OCI-LY1 (cell line): Measurements from ENCODE around the gene SH3BGR.

Experiments
- H2AFZ ChIP-seq: fragments of 200-600 bp; sonication (generic), shearing (Covaris generic); 2 replicates; pipeline ENCODE4 v1.6.0; 2014; ENCODE audit warnings: antibody characterized with exemption, mild to moderate bottlenecking, low read length
- H3F3A ChIP-seq: fragments of 200-600 bp; sonication (generic), shearing (Covaris generic); 2 replicates; pipeline ENCODE4 v1.6.0; 2014; ENCODE audit warnings: mild to moderate bottlenecking, antibody characterized with exemption, low read length, moderate library complexity; ENCODE audit not compliant: insufficient read depth
- H3K27ac ChIP-seq: fragments of 200-600 bp; sonication (generic); 2 replicates; pipeline ENCODE4 v1.5.1; 2014; ENCODE audit warnings: low read length, mixed run types, mild to moderate bottlenecking, low read depth; ENCODE audit not compliant: poor library complexity, severe bottlenecking
- H3K27me3 ChIP-seq: fragments of 200-600 bp; sonication (generic); 2 replicates; pipeline ENCODE4 v1.6.0; 2014; ENCODE audit warnings: antibody characterized with exemption, mild to moderate bottlenecking, low read length, moderate library complexity; ENCODE audit not compliant: insufficient read depth
- H3K36me3 ChIP-seq: fragments of 200-600 bp; sonication (generic); 2 replicates; pipeline ENCODE4 v1.6.1; 2014; ENCODE audit warnings: mild to moderate bottlenecking, antibody characterized with exemption, low read length, moderate library complexity, mixed read lengths; ENCODE audit not compliant: insufficient read depth
- H3K4me1 ChIP-seq: fragments of 200-600 bp; sonication (generic); 2 replicates; pipeline ENCODE4 v1.5.1; 2014; ENCODE audit warnings: mild to moderate bottlenecking, low read length, moderate library complexity; ENCODE audit not compliant: insufficient read depth, severe bottlenecking
- H3K4me2 ChIP-seq: fragments of 200-600 bp; sonication (generic), shearing (Covaris generic); 2 replicates; pipeline ENCODE4 v1.6.1; 2014; ENCODE audit warnings: low read length
- H3K4me3 ChIP-seq: fragments of 200-600 bp; sonication (generic); 2 replicates; pipeline ENCODE4 v1.5.1; 2014; ENCODE audit warnings: low read length, low read depth, mild to moderate bottlenecking, mixed read lengths; ENCODE audit not compliant: poor library complexity, severe bottlenecking
- H3K79me2 ChIP-seq: fragments of 200-600 bp; shearing (Covaris generic); 2 replicates; pipeline ENCODE4 v1.6.1; 2016; ENCODE audit warnings: mixed run types, low read length, mixed read lengths; ENCODE audit not compliant: insufficient read depth
- H3K9ac ChIP-seq: fragments of 200-600 bp; sonication (generic), shearing (Covaris generic); 2 replicates; pipeline ENCODE4 v1.6.1; 2014; ENCODE audit warnings: mild to moderate bottlenecking, low read length, mixed read lengths
- H3K9me2 ChIP-seq: fragments of 200-600 bp; sonication (generic), shearing (Covaris generic); 2 replicates; pipeline ENCODE4 v1.6.1; 2014; ENCODE audit warnings: low read depth, mild to moderate bottlenecking, low read length, mixed read lengths
- H3K9me3 ChIP-seq: fragments of 200-600 bp; shearing (Covaris generic); 2 replicates; pipeline ENCODE4 v1.6.1; 2014; ENCODE audit warnings: low read length, mixed read lengths
- H4K20me1 ChIP-seq: fragments of 200-600 bp; sonication (generic), shearing (Covaris generic); 2 replicates; pipeline ENCODE4 v1.6.0; 2016; ENCODE audit warnings: mild to moderate bottlenecking, low read length; ENCODE audit not compliant: insufficient read depth
- CTCF ChIP-seq: fragments of 200-600 bp; sonication (generic), shearing (Covaris generic); IDR thresholded peaks from 2 replicates; pipeline ENCODE4 v1.5.1; 2017; ENCODE audit warnings: mild to moderate bottlenecking, antibody characterized with exemption, low read length, moderate library complexity, mixed read lengths
- EZH2 ChIP-seq: fragments of 200-600 bp; sonication (generic), shearing (Covaris generic); IDR thresholded peaks from 2 replicates; pipeline ENCODE4 v1.8.0; 2017; ENCODE audit warnings: borderline replicate concordance, mixed run types, mild to moderate bottlenecking, antibody characterized with exemption, low read length, moderate library complexity, mixed read lengths

The SH3BGR gene

GRCh38 chr21:39466584-39466983 is 14.8 kb downstream of the SH3BGR start:
- no peak overlapping the region for H3K9ac ChIP-seq

GRCh38 chr21:39467746-39468145 is 16.0 kb downstream of the SH3BGR start:
- H2AFZ ChIP-seq: no peak overlapping the region
- H3K36me3 ChIP-seq: no peaks in the 10 kb centered on the region
- no peaks in the 10 kb centered on the region for H3F3A ChIP-seq
- H3K9me3 ChIP-seq: no peaks in the 10 kb centered on the region
- H3K27me3 ChIP-seq: no peaks in the 10 kb centered on the region
- H3K79me2 ChIP-seq: no peaks in the 10 kb centered on the region
- TF ChIP-seq EZH2: no peak
- TF ChIP-seq CTCF: no peak
- H3K4me1 ChIP-seq: no peaks in the 10 kb centered on the region
- no peak overlapping the region for H3K4me2 ChIP-seq
- H3K27ac ChIP-seq: no peak overlapping the region
- H3K9ac ChIP-seq: no peak overlapping the region
- no peak overlapping the region for H3K4me3 ChIP-seq
- H4K20me1 ChIP-seq: no peaks in the 10 kb centered on the region
- H3K9me2 ChIP-seq: no peaks in the 10 kb centered on the region

More at GRCh38 chr21:39466584-39466983, 14.8 kb downstream of the SH3BGR start:
- H3K4me1 ChIP-seq: no peaks in the 10 kb centered on the region
- H3K4me2 ChIP-seq: no peak overlapping the region
- H3K9me3 ChIP-seq: no peaks in the 10 kb centered on the region
- H3K4me3 ChIP-seq: no peak overlapping the region
- H3K9me2 ChIP-seq: no peaks in the 10 kb centered on the region
- no peaks in the 10 kb centered on the region for H3K79me2 ChIP-seq
- H3K36me3 ChIP-seq: no peaks in the 10 kb centered on the region
- no peaks in the 10 kb centered on the region for H3F3A ChIP-seq
- no peak overlapping the region for H3K27ac ChIP-seq
- H2AFZ ChIP-seq: no peak overlapping the region
- no peak for TF ChIP-seq CTCF
- no peak for TF ChIP-seq EZH2
- no peaks in the 10 kb centered on the region for H4K20me1 ChIP-seq
- no peaks in the 10 kb centered on the region for H3K27me3 ChIP-seq

GRCh38 chr21:39468559-39468958 is 16.8 kb downstream of the SH3BGR start:
- no peak overlapping the region for H3K9ac ChIP-seq
- H3K4me3 ChIP-seq: no peak overlapping the region
- no peaks in the 10 kb centered on the region for H3K27me3 ChIP-seq
- H3K9me2 ChIP-seq: no peaks in the 10 kb centered on the region
- H3K27ac ChIP-seq: no peak overlapping the region
- TF ChIP-seq EZH2 (no peak), CTCF (no peak)
- no peaks in the 10 kb centered on the region for H3K36me3 ChIP-seq
- H4K20me1 ChIP-seq: no peaks in the 10 kb centered on the region
- no peaks in the 10 kb centered on the region for H3K9me3 ChIP-seq
- no peak overlapping the region for H3K4me2 ChIP-seq
- H3K79me2 ChIP-seq: no peaks in the 10 kb centered on the region
- no peaks in the 10 kb centered on the region for H3K4me1 ChIP-seq
- no peak overlapping the region for H2AFZ ChIP-seq
- H3F3A ChIP-seq: no peaks in the 10 kb centered on the region
